Measurements from ENCODE around the gene MNAT1.
"Not testable (repeated sequence)": the region's sequence is repeated elsewhere in the genome, so short reads cannot be mapped to it uniquely, and the experiment has no call there.

Gene MNAT1

DNA sequence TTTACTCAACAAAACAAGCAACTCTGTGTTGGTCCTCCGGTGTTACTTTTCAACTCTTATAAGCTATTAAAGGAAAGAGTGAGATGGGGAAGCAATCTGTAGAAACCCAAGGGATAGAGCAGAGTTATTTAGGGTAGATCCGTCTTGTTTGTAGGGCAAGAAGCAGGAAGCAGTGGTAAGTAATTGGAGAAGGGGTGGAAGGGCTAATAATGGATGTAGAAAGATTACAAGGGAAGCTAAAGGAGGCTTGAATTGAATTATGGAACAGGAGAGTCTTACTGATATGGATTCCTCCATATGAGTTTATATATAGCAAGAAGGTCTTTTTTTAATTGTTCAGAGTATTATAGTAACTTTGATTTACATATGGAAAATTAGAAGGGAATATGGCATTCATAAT lies 72.7 kb downstream of the MNAT1 start:
- DNase-seq: no peak

DNA sequence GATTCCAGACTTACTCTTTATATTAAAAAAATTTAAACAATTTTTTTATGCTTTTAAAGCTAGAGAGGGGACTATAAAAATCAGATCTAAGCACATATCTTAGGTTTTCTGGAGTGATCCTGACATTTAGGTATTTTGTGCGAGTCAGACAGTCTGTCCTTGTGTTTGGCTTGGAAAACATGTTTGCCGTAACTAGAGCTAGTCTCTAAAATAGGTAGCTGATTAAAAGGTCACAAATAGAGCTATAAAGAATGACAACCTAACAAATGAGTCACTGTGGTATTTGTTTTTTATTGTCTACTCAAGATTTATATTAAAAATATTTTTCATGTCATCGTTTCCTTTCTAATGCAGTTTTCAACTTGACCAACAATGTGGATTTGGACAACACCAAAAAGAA lies 73.4 kb downstream of the MNAT1 start:
- DNase-seq: no peak

DNA sequence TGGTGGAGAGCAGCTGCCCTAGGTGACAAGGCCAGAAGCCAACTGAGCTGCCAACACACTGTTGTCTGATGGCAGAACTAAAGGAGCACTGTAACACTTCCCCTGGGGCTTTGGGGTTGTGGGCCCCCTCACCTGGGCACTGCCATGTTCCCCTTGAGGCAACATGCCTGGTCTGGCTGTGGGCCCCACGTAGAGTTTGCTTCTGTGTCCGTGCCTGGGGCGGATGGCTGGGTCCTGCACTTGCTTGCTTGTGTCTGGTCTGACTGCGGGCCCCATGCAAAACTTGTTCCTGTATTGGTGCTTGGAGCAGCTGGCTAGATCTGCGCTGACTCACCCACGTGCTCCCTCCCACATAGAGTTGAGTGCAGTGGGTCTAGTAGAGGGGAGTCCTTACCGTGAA lies 78.4 kb downstream of the MNAT1 start:
- DNase-seq: no peak

DNA sequence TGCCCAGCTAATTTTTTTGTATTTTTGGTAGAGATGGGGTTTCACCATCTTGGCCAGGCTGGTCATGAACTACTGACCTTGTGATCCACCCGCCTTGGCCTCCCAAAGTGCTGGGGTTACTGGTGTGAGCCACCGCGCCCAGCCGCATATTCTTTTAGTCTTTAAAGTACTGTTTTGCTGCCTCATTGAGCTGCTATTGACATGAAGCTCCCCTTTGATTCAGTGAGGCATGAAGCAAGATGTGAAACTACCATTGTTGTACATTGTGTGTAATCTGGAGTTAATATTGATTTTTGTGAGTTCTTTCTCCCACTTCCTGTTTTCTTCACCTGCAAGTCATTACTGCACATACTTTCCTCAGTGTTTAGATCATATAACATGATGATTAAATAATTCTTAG lies 80.8 kb downstream of the MNAT1 start:
- no peak for DNase-seq

DNA sequence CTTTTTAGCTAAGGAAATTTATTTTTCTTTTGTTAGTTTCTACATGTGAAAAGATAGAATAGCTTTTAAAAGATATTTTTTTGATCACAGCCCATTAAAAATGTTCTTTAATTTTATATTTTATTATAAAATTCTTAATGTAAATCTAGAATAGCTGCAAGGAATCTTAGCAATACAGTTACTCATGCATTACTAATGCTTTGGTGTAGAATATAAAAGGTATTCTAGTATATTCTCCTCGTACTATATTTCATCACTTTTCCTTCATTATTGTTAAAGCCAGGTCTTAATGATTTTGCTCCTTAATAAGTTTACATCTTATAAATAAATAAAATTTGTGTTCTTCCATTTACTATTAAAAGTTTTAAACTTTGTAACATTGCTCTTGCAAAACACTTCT lies 82.6 kb downstream of the MNAT1 start:
- no peak for DNase-seq

DNA sequence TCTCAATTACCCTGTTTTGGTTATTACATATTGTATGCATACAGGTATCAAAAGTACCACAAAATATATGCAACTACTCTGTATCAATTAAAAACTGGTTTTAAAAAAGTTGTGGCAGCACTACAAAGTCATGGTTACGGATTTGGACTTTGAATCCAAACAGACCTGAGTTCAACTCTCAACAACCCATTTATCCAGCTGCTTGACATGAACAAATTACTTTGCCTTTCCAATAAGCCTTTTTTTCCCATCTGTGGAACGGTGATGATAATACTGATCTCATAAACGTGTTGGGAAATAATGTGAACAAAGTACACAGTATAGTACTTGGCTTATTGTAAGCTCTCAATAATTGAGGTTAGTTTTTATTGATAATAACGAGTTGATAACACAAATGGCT lies 85.0 kb downstream of the MNAT1 start:
- no peak for DNase-seq

DNA sequence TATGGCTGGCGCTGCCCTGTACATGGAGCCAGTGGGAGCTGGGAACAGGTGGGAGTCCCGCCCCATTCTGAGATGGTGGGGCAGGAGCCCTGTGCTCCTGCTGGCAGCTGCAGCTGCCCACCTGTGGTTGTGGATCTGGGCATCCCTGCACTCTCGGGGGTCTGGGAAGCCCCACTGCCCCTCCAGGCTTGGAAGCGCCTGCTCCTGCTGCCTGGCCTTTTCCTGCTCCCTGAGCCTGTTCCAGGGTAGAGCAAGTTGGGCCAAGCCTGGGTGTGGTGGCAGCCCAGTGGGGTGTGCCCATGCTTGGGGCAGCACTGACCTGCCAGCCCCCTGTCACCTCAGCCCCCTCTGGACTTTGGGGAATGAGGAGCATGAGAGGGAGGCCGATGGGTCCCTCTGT lies 104.0 kb downstream of the MNAT1 start:
- DNase-seq: no peak

DNA sequence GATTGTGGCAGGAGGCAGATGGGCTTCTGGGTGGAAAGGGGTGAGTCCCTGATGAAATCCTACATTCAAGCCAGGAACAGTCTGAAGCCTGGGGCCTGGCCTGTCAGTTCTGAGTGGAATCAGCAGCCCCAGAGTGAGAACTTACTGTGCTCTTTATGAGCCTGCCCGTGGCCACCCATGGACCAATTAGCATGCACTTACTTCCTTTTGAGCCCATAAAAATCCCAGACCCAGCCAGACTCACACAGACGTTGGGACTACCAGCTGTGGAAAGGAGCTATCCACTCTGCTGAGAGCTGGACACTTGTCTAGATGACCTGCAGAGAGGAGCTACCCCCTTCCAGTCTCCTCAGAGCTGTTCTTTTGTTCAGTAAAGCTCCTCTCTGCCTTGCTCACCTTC lies 104.5 kb downstream of the MNAT1 start:
- DNase-seq: no peak

DNA sequence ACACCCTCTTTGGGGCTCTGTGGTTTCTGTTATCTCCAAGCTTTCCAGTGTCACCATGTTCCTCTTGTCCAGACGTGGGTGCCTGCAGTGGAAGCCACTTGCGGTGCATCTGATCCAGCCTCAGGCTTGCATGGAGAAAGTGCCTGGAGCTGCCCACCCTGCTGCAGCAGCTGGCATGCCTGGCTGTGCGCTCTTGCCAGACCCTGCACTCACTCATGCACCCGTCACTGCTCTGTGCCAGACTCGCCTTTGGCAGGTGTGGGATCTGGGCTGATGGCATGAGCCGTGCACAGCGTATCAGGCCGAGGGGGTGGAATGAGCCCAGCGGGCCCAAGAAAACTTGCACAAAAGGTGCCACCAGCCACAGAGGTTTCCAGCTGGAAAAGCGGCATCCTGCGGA lies 105.1 kb downstream of the MNAT1 start:
- DNase-seq: no peak

DNA sequence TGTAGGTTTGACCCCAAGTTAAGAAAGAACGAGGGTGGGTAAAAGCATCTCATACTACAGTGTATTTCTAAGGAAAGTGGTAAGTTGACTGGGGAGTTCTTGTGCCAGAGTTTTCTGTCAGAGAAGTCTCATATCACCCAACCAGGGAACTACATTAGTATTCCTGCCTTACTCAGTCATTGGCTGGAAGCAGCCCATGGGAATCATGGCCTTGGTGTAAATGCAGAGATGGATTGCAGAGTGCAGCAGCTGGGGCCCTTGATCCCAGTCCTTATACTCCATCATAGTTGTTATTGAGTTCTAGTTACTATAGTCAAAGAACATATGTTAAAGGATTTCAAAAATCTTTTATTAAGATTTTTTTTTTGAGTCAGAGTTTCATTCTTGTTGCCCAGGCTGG lies 105.8 kb downstream of the MNAT1 start:
- DNase-seq: peak in 1 of 2 experiments; percentile 9

DNA sequence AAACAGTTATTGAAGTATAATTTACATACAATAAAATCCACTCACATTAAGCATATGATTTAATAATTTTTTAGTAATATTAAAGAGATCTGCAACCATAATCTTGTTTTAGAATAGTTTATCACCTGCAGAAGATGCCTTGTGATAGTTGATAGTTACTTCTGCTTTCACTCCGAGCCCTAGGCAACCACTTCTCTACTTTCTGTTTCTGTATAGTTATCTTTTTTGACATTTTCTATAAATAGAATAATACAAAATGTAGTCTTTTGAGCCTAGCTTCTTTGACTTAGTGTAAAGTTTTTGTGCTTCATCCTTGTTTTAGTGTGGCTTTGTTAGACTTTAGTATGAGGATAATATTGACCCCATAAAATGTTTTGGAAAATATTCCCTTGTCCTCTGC lies 111.0 kb downstream of the MNAT1 start:
- no peak for DNase-seq

DNA sequence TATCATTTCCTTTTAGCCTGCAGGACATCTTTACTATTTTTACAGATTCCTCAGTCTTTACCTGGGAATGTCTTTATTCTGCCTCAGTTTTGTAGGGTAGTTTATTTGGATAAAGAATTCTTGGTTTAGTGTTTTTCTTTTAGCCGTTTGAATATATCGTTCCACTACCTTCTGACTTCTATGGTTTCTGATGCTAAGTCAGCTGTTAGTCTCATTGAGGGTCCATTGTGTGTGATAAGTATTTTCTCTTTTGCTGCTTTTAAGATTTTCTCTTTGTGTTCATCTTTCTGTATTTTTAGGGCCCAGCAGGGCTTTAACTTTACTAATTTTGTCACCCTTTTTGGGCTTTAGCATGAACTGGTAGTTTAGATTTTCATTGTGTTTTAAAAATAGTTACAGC lies 113.5 kb downstream of the MNAT1 start:
- no peak for DNase-seq

DNA sequence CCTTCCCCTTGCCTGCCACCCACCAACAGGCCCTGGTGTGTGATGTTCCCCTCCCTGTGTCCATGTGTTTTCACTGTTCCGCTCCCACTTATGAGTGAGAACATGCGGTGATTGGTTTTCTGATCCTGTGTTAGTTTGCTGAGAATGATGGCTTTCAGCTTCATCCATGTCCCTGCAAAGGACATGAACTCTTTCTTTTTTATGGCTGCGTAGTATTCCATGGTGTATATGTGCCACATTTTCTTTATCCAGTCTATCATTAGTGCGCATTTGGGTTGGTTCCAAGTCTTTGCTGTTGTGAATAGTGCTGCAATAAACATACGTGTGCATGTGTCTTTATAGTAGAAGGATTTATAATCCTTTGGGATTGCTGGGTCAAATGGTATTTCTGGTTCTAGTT lies 117.1 kb downstream of the MNAT1 start:
- DNase-seq: not testable (repeated sequence)

DNA sequence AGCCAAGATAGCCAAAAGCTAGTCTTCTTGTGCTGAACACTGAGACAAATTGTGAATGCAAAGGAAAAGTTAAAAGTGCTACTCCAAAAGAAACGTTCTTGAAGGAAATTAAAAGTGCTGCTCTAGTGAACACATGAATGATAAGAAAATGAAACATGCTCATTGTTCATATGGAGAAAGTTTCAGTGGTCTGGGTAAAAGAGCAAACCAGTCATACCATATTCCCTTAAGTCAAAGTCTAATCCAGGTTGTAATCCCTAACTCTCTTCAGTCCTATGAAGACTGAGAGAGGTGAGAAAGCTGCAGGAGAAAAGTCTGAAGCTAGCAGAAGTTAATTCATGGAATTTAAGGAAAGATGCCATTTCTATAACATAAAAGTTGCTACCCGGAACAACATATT lies 121.5 kb downstream of the MNAT1 start:
- DNase-seq: no peak

DNA sequence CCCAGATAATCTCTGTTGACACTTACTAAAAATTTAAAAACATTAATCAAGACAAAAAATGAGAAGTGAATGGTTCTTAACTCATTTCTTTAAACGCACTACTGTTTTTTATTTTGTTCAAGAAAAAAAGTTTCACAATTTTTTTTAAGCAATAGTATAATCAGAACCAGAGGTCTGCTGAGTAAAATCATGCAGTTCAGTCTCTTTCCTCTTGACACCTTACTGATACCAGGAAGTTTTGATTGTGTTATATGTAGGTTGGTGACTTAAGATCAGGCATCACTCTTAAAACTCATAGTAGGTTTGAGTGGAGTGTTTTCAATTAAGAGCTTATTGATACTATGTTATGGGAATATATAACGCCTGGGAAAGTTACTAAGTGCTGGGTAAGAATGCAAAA lies 125.0 kb downstream of the MNAT1 start:
- no peak for DNase-seq

DNA sequence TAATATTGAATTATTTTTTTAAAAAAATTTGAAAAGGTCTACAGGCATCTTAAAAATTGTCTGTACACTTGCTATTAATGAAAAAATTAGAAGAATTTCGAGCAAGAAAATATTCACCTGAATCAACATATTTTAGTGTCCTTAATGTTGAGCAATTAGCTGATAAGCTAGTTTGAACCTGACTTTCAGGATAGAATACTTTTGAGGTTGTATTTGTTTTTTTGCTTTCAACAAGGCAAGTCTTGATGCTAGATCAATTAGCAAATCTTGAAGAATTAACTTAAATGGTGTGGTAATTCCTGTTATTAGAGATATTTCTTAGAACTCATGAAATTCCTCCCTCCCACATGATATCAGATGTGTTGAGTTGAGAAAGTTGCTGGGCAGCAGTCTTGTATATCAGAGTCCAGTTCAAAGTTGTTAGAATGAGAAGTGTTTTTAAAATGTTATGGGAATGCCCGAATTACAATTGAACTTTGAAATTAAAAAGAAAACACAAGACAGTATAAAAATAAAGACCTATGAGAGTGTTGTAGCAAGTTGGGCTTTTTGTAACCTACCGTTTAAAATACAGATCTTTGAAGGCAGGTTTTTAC lies 127.1 kb downstream of the MNAT1 start:
- DNase-seq: no peak

DNA sequence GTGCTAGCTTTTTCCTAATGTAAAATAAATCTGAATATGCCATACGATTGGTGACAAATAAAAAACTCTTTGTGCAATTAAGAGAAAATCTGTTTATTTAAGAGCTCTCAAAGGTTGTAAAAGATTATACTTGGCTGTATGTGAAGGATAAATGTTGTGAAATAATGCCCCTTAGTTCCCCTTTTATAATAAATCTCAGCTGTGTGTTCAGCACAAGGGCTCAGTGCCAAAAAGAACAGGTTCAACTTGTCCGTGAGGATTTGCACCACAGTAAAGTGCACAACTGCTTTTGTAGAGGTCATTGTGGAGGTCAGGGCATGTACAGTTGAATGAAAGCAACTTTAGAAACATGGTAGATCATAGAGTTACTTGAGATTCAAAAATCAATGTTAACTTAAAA lies 127.7 kb downstream of the MNAT1 start:
- peak in 1 of 2 experiments; percentile 53 for DNase-seq

DNA sequence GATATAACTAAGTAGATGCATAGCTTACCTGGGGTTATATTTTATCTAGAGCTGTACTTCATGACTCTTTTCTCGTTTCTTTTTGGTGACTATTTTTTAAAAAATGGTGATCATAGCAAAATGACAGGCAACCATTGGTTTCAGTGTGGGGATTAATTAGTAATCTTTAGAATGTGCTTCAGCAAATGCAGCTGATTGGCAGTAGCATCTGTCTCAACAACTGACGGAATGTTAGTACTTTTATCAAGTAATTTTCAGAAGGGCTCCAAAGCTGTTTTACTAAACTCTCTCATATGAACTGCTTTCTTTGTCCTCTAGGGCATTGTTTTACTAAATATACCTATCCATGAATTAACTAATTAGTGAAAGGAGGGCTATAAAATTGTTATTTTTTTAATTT lies 128.7 kb downstream of the MNAT1 start:
- no peak for DNase-seq

DNA sequence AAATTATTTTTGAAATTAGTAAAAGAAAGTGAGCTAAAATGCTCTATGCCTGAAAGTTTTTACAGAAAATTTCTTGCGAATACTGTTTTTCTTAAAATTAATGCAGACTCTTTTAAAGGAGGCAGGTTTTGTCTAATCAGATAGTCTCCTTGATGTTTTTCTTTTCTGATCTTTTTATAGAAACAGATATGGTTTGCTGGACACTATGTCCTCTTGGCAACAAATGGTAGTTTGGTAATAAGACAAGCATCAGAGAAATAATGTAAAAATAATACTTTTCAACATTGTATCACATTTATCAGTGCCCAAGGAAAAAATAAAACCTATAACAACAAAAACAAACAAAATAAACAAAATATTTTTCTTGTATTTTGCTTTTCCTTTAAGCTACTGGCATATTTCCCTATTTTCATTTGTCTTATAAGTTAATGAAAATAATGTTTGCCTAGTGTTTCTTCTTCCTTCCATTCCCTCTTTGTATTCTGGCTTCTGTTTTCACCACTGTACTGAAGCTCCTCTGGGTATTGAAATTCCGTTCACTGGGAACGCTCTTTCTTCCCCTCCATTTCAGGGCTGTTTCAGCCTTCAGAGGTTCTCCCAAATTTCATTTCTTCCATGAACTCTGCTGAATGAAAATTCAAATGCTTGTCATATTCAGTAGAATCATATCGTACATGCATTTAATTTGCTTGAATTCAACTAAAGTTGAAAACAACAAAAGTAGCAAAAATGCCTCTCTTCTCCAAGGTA lies 131.0 kb downstream of the MNAT1 start:
- no peak for DNase-seq

DNA sequence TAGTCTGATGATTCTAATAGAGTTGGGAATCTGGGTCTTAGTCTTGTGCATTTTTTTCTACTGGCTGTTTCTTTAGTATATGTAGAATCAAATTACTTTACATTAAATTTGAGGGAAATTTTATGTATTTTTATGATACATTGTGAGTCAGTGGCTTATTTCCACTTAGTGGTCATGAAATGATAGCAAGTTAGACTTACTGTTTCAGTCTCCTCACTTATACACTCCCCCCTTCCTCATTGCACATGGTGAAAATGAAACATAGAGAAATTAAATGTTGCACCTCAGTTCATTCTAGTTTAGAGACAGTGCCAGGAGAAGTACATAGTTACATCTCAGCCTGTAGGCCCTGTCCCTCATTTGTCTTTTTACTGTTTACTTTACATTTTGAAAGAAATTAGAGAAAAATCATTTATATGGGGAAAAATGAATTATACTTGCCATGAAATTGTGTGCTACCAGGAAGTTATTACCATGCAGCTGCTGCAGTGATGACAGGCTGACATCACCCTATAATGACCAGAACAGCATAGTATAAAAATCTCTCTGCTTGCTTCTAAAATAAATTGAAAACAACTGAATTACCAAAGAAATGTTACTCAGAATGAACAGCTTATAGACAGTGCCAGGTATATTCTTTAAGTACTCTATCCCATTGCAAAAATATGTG lies 133.1 kb downstream of the MNAT1 start:
- DNase-seq: no peak

DNA sequence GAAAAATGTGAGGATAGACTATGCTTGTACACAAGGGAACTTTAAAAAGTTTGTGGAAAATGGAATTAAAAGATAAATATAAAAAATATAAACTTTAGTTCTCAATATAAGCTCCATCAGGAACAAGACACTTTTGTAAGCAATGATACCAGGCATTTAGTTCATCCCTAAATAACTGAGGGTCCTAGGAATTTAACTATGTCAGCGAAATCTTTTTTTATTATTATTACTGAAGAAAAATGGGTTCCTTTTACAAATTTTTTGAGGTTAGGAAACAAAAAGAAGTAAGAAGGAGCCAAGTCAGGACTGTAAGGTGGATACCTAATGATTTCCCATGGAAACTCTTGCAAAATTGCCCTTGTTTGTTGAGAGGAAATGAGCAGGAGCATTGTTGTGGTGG lies 143.6 kb downstream of the MNAT1 start:
- DNase-seq: no peak

DNA sequence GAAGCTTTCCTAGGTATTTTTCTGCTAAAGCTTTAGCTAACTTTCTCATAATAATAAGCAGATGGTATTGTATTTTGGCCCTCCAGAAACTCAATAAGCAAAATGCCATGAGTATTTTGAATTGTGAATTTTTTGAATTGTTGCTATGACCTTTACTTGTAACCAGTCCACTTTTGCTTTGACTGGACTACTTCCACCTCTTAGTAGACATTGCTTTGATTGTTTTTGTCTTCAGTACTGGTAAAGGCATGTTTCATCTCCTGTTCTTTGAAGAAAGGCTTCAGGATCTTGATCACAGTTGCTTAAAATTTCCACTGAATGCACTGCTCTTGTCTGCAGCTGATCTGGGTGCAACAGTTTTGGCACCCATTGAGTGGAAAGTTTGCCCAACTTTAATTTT lies 144.0 kb downstream of the MNAT1 start:
- no peak for DNase-seq

DNA sequence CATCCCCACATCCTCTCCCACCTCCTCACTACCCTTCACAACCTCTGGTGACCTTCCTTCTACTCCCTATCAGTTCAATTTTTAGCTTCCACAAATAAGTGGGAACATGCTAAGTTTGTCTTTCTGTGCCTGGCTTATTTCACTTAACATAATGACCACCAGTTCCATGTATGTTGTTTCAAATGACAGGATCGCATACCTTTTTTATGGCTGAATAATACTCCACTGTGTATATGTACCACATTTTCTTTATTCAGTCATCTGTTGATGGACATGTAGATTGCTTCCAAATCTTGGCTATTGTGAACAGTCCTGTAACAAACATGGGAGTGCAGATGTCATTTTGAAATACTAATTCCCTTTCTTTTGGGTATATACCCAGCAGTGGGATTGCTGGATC lies 147.7 kb downstream of the MNAT1 start:
- no peak for DNase-seq

DNA sequence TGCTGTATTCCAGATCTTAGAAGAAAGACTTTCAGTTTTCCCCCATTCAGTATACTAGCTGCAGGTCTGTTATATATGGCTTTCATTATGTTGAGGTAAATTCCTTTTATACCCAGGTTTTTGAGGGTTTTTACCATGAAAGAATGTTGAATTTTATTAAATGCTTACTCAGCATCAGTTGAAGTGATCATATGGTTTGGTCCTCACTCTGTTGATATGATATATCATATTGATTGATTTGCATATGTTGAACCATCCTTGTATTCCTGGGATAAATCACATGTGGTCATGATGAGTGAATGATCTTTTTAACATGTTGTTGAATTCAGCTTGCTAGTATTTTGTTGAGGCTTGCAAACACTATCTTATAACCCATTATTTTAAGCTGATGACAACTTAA lies 149.6 kb downstream of the MNAT1 start:
- DNase-seq: no peak

DNA sequence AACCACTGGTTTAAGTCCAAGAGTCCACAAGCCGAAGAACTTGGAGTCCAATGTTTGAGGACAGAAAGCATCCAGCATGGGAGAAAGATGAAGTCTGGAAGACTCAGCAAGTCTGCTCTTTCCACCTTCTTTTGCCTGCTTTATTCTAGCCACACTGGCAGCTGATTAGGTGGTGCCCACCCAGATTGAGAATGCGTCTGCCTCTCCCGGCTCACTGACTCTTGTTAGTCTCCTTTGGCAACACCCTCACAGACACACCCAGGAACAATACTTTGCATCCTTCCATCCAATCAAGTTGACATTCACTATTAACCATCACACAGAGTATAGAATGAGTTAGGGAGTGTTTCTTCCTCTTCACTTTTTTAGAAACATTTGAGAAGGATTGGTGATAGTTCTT lies 156.1 kb downstream of the MNAT1 start:
- not testable (repeated sequence) for DNase-seq

Data from NCI-H524 (cell line).